IPS-NIHi7 (cell line): ENCODE results near the gene PPP1R12C.
"Not testable (repeated sequence)": the region's sequence is repeated elsewhere in the genome, so short reads cannot be mapped to it uniquely, and the experiment has no call there.

ENCODE experiments used
- DNase-seq: peaks from one replicate; pipeline ENCODE4 v3.0.0; 2012; ENCODE audit warnings: mixed read lengths; ENCODE audit errors: extremely low spot score

The PPP1R12C gene

GRCh38 chr19:55112246-55112776, 5.1 kb downstream of the PPP1R12C start:
- DNase-seq = no peak

- no peak for DNase-seq
Observed at GRCh38 chr19:55111238-55111831, 6.1 kb downstream of the PPP1R12C start.

- no peak for DNase-seq
Observed at GRCh38 chr19:55109527-55110291, 7.7 kb downstream of the PPP1R12C start.

- not testable (repeated sequence) for DNase-seq
Observed at GRCh38 chr19:55107252-55107651, 10.2 kb downstream of the PPP1R12C start.

GRCh38 chr19:55106591-55106990, 10.8 kb downstream of the PPP1R12C start:
- no peak for DNase-seq

- DNase-seq = no peak
Observed at GRCh38 chr19:55105237-55105636, 12.2 kb downstream of the PPP1R12C start.

- no peak for DNase-seq
Observed at GRCh38 chr19:55103190-55103589, 14.2 kb downstream of the PPP1R12C start.

- DNase-seq = no peak
Observed at GRCh38 chr19:55101261-55101660, 16.2 kb downstream of the PPP1R12C start.

- DNase-seq = no peak
Observed at GRCh38 chr19:55099557-55100506, 17.6 kb downstream of the PPP1R12C start.

- no peak for DNase-seq
Observed at GRCh38 chr19:55098716-55099556, 18.5 kb downstream of the PPP1R12C start.

- DNase-seq = no peak
Observed at GRCh38 chr19:55097864-55098715, 19.3 kb downstream of the PPP1R12C start.

GRCh38 chr19:55096061-55096701, 21.3 kb downstream of the PPP1R12C start:
- peak; percentile 46 for DNase-seq

- peak; percentile 59 for DNase-seq
Observed at GRCh38 chr19:55095260-55096060, 22.0 kb downstream of the PPP1R12C start.

GRCh38 chr19:55094456-55095259, 22.8 kb downstream of the PPP1R12C start:
- DNase-seq = peak; percentile 61

GRCh38 chr19:55092423-55093318, 24.8 kb downstream of the PPP1R12C start:
- peak; percentile 77 for DNase-seq

- DNase-seq = peak; percentile 88
Observed at GRCh38 chr19:55091955-55092354, 25.5 kb downstream of the PPP1R12C start.
